ENCODE data around the gene RGS9. TPM values are rescaled to one million over a fixed set of nuclear protein-coding genes. Genes with fewer than 3 reads are reported as not detected.

Gene RGS9
- total and polyA plus RNA-seq, 4 donors, result 1.0 to 4.0 (median 2.1) TPM

GRCh38 chr17:65231662-65232335 lies 94.6 kb downstream of the RGS9 start:
- H3K9ac ChIP-seq (ENCODE audit: low read depth in 1 of 2, low read length in 2 of 2), result no peak overlapping the region
- no peaks in the 10 kb centered on the region for H3K9me3 ChIP-seq (ENCODE audit: control insufficient read depth in 4 of 4, low read length in 3 of 4)
- 49% methylated on average over 8 of the region's 8 CpGs for WGBS
- DNase-seq (ENCODE audit: low spot score), result peak; percentile 43
- H3K27me3 ChIP-seq (ENCODE audit: control insufficient read depth in 4 of 4, insufficient read depth in 4 of 4, low read length in 3 of 4), result no peaks in the 10 kb centered on the region
- no peak overlapping the region for H3K27ac ChIP-seq (ENCODE audit: low read depth in 1 of 2, low read length in 2 of 2)
- no peak overlapping the region for H3K4me3 ChIP-seq (ENCODE audit: low read depth in 1 of 3, low read length in 3 of 3)
- no peaks in the 10 kb centered on the region for H3K4me1 ChIP-seq (ENCODE audit: control insufficient read depth in 4 of 4, insufficient read depth in 4 of 4, low read length in 3 of 4)
- TF ChIP-seq CTCF (IDR thresholded peaks at IDR 0.05; ENCODE audit: low read depth, low read length, missing input control) (peak; percentile 54), RAD21 (IDR thresholded peaks at IDR 0.05) (peak; percentile 80 to 86), FOXA2 (IDR thresholded peaks at IDR 0.05) (no peak)
- no peaks in the 10 kb centered on the region for H3K36me3 ChIP-seq (ENCODE audit: control insufficient read depth in 4 of 4, insufficient read depth in 3 of 4, low read depth in 1 of 4, low read length in 3 of 4)

- Histone ChIP-seq H3K9ac (ENCODE audit: low read depth in 1 of 2, low read length in 2 of 2) (no peak overlapping the region), H3K4me1 (ENCODE audit: control insufficient read depth in 4 of 4, insufficient read depth in 4 of 4, low read length in 3 of 4) (no peaks in the 10 kb centered on the region), H3K4me3 (ENCODE audit: low read depth in 1 of 3, low read length in 3 of 3) (no peak overlapping the region), H3K27ac (ENCODE audit: low read depth in 1 of 2, low read length in 2 of 2) (no peak overlapping the region), H3K27me3 (ENCODE audit: control insufficient read depth in 4 of 4, insufficient read depth in 4 of 4, low read length in 3 of 4) (no peaks in the 10 kb centered on the region), H3K9me3 (ENCODE audit: control insufficient read depth in 4 of 4, low read length in 3 of 4) (no peaks in the 10 kb centered on the region), H3K36me3 (ENCODE audit: control insufficient read depth in 4 of 4, insufficient read depth in 3 of 4, low read depth in 1 of 4, low read length in 3 of 4) (no peaks in the 10 kb centered on the region)
- 78% methylated on average over 2 of the region's 2 CpGs for WGBS
- no peak for DNase-seq (ENCODE audit: low spot score)
- TF ChIP-seq REST (IDR thresholded peaks at IDR 0.05), result no peak
- TF ChIP-seq NR2F2 (IDR thresholded peaks at IDR 0.05), result no peak
- TF ChIP-seq HNF4G (IDR thresholded peaks at IDR 0.05), result no peak
- no peak for TF ChIP-seq FOXA2 (IDR thresholded peaks at IDR 0.05)
- no peak for TF ChIP-seq EGR1 (IDR thresholded peaks at IDR 0.05; ENCODE audit: low read depth in 2 of 2)
- no peak for TF ChIP-seq CTCF (IDR thresholded peaks at IDR 0.05; ENCODE audit: low read depth, low read length, missing input control)
- TF ChIP-seq YY1 (IDR thresholded peaks at IDR 0.05), result no peak
- no peak for TF ChIP-seq HNF4A (conservative IDR thresholded peaks at IDR 0.05)
- TF ChIP-seq JUND (IDR thresholded peaks at IDR 0.05), result no peak
- no peak for TF ChIP-seq TAF1 (conservative IDR thresholded peaks at IDR 0.05)
- no peak for TF ChIP-seq FOXA1 (IDR thresholded peaks at IDR 0.05)
Observed at GRCh38 chr17:65235284-65235683, 98.1 kb downstream of the RGS9 start.

Measured in liver (tissue), 9 donors.